Measurements from ENCODE around the gene MYH7B. TPM values are rescaled to one million over a fixed set of nuclear protein-coding genes. Genes with fewer than 3 reads are reported as not detected.

Gene MYH7B
- total RNA-seq (ENCODE audit: low replicate concordance): 0.50 and 1.2 TPM in 2 replicates
- long read RNA-seq: 0 reads

DNA sequence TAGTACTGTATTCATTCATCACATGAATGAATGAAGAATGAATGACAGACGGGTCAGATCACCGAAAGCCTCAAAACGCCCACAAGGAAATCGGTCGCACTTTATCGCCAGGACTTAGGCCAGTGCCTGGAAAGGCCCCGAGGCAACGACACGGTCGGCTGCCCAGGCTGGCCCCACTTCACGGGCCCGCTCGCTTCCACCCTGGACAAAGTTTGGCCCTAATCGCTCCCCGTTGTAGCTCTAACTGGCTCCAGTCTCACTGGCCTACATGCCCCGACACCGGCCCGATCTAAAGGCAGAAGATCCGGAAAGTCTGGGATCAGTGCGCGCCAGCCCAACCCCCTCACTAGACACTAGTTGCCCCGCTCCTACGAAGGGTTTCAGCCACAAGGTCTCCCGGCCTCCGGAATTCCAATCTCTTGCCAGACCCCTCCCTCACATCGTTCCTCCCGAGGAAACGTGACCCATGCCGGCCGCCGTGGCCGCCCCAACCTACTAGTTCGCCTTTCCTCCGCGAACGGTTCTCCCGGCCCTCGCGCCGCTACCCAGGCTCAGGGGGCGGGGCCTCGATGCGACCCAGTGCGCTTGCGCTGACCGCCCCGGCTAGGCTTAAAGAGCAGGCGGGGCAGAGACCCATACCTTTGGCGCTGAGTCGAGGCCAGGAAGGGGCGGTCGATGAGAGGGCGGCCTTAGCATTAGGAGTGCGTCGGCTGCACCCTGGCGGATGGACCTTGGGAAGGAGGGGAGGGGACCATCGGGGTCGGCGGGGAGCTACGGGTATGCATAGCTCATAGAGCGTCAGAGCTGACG, at the start of gene MYH7B, which contains the start of gene GSS:
TSS of gene MYH7B (plus strand) at position 638 of the 810 bp plus-strand sequence. CDS start 22,138 bp downstream, outside the sequence.
TSS of gene GSS (minus strand) at position 576 of the 810 bp plus-strand sequence. CDS start 3,954 bp downstream, outside the sequence.
- peaks cover 4% of the 10 kb centered on the region for H3K9me3 Mint-ChIP-seq
- peaks cover 4% of the 10 kb centered on the region for H3K27me3 Mint-ChIP-seq
- no peaks in the 10 kb centered on the region for H3K36me3 Mint-ChIP-seq
- TF ChIP-seq CTCF (conservative IDR thresholded peaks at IDR 0.05): peak; percentile 60
- peak within 1 kb of the TSS; percentile 96 for H3K4me3 Mint-ChIP-seq
- H3K4me1 Mint-ChIP-seq (ENCODE audit: unreplicated experiment): peaks cover 46% of the 10 kb centered on the region
- H3K27ac Mint-ChIP-seq: peak within 1 kb of the TSS; percentile 98
- peak; percentile 100 for DNase-seq (ENCODE audit: extremely low spot score, unreplicated experiment)

- Mint-ChIP-seq H3K27me3 (no peaks in the 10 kb centered on the region), H3K36me3 (peaks cover 4% of the 10 kb centered on the region), H3K9me3 (no peaks in the 10 kb centered on the region), H3K4me3 (no peak overlapping the region), H3K4me1 (ENCODE audit: unreplicated experiment) (peaks cover 7% of the 10 kb centered on the region), H3K27ac (no peak overlapping the region)
- DNase-seq (ENCODE audit: extremely low spot score, unreplicated experiment): no peak
- TF ChIP-seq CTCF (conservative IDR thresholded peaks at IDR 0.05): no peak
These were observed 47.8 kb upstream of the MYH7B start for GRCh38 chr20:34907616-34908469.

- no peaks in the 10 kb centered on the region for H3K9me3 Mint-ChIP-seq
- no peak overlapping the region for H3K27ac Mint-ChIP-seq
- H3K4me1 Mint-ChIP-seq (ENCODE audit: unreplicated experiment): no peaks in the 10 kb centered on the region
- no peak for TF ChIP-seq CTCF (conservative IDR thresholded peaks at IDR 0.05)
- peaks cover 30% of the 10 kb centered on the region for H3K36me3 Mint-ChIP-seq
- no peak for DNase-seq (ENCODE audit: extremely low spot score, unreplicated experiment)
- H3K4me3 Mint-ChIP-seq: no peak overlapping the region
- no peaks in the 10 kb centered on the region for H3K27me3 Mint-ChIP-seq
These were observed 40.5 kb upstream of the MYH7B start for GRCh38 chr20:34915131-34915530.

DNA sequence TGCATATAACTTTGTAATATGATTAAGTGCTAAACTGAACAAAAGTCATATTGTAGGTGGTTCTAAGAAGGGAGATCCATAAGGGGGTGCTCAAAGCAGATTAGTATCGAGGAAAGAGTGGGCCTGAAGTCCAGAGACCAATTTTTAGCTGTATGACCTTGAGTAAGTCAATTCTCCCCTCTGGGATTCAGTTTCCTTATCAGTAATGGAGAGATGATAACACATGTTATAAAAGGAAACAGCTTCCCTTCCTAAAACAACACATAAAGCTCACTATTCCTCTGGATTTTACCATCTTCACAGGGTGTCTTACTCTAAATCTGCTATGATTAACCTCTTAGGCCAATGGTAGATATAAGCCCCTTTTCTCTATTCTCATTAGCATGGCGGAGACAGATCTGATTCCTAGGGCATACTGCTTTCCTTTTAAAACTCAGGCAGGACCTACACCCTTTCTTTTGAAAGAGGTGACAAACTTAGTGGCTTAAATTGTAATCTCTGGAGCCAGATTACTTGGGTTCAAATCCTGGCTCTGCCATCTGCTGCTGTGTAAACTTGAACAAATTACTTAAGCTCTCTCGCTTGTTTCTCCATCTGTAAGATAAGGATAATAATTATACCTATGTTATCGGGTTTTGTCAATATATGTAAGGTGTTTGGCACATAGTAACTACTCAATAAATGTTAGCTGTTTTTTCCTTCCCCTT, 39.8 kb upstream of the MYH7B start:
- TF ChIP-seq CTCF (conservative IDR thresholded peaks at IDR 0.05): no peak
- DNase-seq (ENCODE audit: extremely low spot score, unreplicated experiment): no peak

GRCh38 chr20:34916774-34917354, 38.8 kb upstream of the MYH7B start:
- DNase-seq (ENCODE audit: extremely low spot score, unreplicated experiment): no peak
- peak overlapping the region; percentile 11 for H3K27ac Mint-ChIP-seq
- no peaks in the 10 kb centered on the region for H3K4me1 Mint-ChIP-seq (ENCODE audit: unreplicated experiment)
- no peaks in the 10 kb centered on the region for H3K27me3 Mint-ChIP-seq
- no peak for TF ChIP-seq CTCF (conservative IDR thresholded peaks at IDR 0.05)
- H3K9me3 Mint-ChIP-seq: no peaks in the 10 kb centered on the region
- H3K36me3 Mint-ChIP-seq: peaks cover 39% of the 10 kb centered on the region
- no peak overlapping the region for H3K4me3 Mint-ChIP-seq

More for the DNA sequence above, 39.8 kb upstream of the MYH7B start:
- Mint-ChIP-seq H3K4me1 (ENCODE audit: unreplicated experiment) (no peaks in the 10 kb centered on the region), H3K4me3 (no peak overlapping the region), H3K9me3 (no peaks in the 10 kb centered on the region), H3K36me3 (peaks cover 37% of the 10 kb centered on the region), H3K27ac (no peak overlapping the region), H3K27me3 (no peaks in the 10 kb centered on the region)
